Measurements from ENCODE around the gene CTXN3.

The CTXN3 gene

GRCh38 chr5:127697894-127698600, 49.2 kb downstream of the CTXN3 start:
- Mint-ChIP-seq H3K4me1 (ENCODE audit: low read depth) (no peaks in the 10 kb centered on the region), H3K27me3 (ENCODE audit: low read depth) (peaks cover 2% of the 10 kb centered on the region), H3K9me3 (no peaks in the 10 kb centered on the region), H3K27ac (no peak overlapping the region), H3K36me3 (ENCODE audit: low read depth) (no peaks in the 10 kb centered on the region), H3K4me3 (no peak overlapping the region)
- DNase-seq (ENCODE audit: low spot score), result no peak

GRCh38 chr5:127699416-127699815, 50.5 kb downstream of the CTXN3 start:
- Mint-ChIP-seq H3K27ac (no peak overlapping the region), H3K4me1 (ENCODE audit: low read depth) (no peaks in the 10 kb centered on the region), H3K4me3 (no peak overlapping the region), H3K27me3 (ENCODE audit: low read depth) (no peaks in the 10 kb centered on the region), H3K36me3 (ENCODE audit: low read depth) (no peaks in the 10 kb centered on the region), H3K9me3 (no peaks in the 10 kb centered on the region)
- no peak for DNase-seq (ENCODE audit: low spot score)

GRCh38 chr5:127700237-127700766, 51.4 kb downstream of the CTXN3 start:
- H3K27me3 Mint-ChIP-seq (ENCODE audit: low read depth), result no peaks in the 10 kb centered on the region
- H3K4me3 Mint-ChIP-seq, result no peak overlapping the region
- no peaks in the 10 kb centered on the region for H3K9me3 Mint-ChIP-seq

GRCh38 chr5:127702434-127702833, 53.6 kb downstream of the CTXN3 start:
- H3K27ac Mint-ChIP-seq, result no peak overlapping the region
- H3K9me3 Mint-ChIP-seq, result no peaks in the 10 kb centered on the region
- peaks cover 2% of the 10 kb centered on the region for H3K27me3 Mint-ChIP-seq (ENCODE audit: low read depth)
- DNase-seq (ENCODE audit: low spot score), result no peak
- no peaks in the 10 kb centered on the region for H3K4me1 Mint-ChIP-seq (ENCODE audit: low read depth)
- H3K4me3 Mint-ChIP-seq, result no peak overlapping the region
- no peaks in the 10 kb centered on the region for H3K36me3 Mint-ChIP-seq (ENCODE audit: low read depth)

More at GRCh38 chr5:127700237-127700766, 51.4 kb downstream of the CTXN3 start:
- no peak overlapping the region for H3K27ac Mint-ChIP-seq
- H3K4me1 Mint-ChIP-seq (ENCODE audit: low read depth), result no peaks in the 10 kb centered on the region
- no peaks in the 10 kb centered on the region for H3K36me3 Mint-ChIP-seq (ENCODE audit: low read depth)
- no peak for DNase-seq (ENCODE audit: low spot score)

- H3K4me1 Mint-ChIP-seq (ENCODE audit: low read depth), result no peaks in the 10 kb centered on the region
- H3K27ac Mint-ChIP-seq, result no peak within 1 kb of the TSS
- H3K9me3 Mint-ChIP-seq, result no peaks in the 10 kb centered on the region
- no peak for DNase-seq (ENCODE audit: low spot score)
- no peak within 1 kb of the TSS for H3K4me3 Mint-ChIP-seq
- H3K36me3 Mint-ChIP-seq (ENCODE audit: low read depth), result no peaks in the 10 kb centered on the region
- H3K27me3 Mint-ChIP-seq (ENCODE audit: low read depth), result peaks cover 2% of the 10 kb centered on the region
Measured at GRCh38 chr5:127702926-127703561, 54.2 kb downstream of the CTXN3 start, which contains the start of gene CCDC192. TSS of gene CCDC192 (plus strand) at chr5:127703391. CDS start at chr5:127703446, 55 bp downstream.

- Mint-ChIP-seq H3K36me3 (ENCODE audit: low read depth) (no peaks in the 10 kb centered on the region), H3K27ac (no peak overlapping the region), H3K4me1 (ENCODE audit: low read depth) (no peaks in the 10 kb centered on the region), H3K9me3 (no peaks in the 10 kb centered on the region), H3K27me3 (ENCODE audit: low read depth) (peaks cover 2% of the 10 kb centered on the region), H3K4me3 (no peak overlapping the region)
- no peak for DNase-seq (ENCODE audit: low spot score)
Measured at GRCh38 chr5:127705120-127705892, 56.4 kb downstream of the CTXN3 start.

GRCh38 chr5:127706691-127707090, 57.8 kb downstream of the CTXN3 start:
- Mint-ChIP-seq H3K36me3 (ENCODE audit: low read depth) (no peaks in the 10 kb centered on the region), H3K4me1 (ENCODE audit: low read depth) (no peaks in the 10 kb centered on the region), H3K27me3 (ENCODE audit: low read depth) (peaks cover 2% of the 10 kb centered on the region), H3K27ac (no peak overlapping the region), H3K9me3 (no peaks in the 10 kb centered on the region), H3K4me3 (no peak overlapping the region)
- DNase-seq (ENCODE audit: low spot score), result no peak

- H3K36me3 Mint-ChIP-seq (ENCODE audit: low read depth), result no peaks in the 10 kb centered on the region
- H3K27me3 Mint-ChIP-seq (ENCODE audit: low read depth), result peaks cover 2% of the 10 kb centered on the region
- no peak overlapping the region for H3K4me3 Mint-ChIP-seq
- H3K4me1 Mint-ChIP-seq (ENCODE audit: low read depth), result no peaks in the 10 kb centered on the region
- no peak overlapping the region for H3K27ac Mint-ChIP-seq
- no peak for DNase-seq (ENCODE audit: low spot score)
- H3K9me3 Mint-ChIP-seq, result no peaks in the 10 kb centered on the region
Measured at GRCh38 chr5:127707209-127707608, 58.3 kb downstream of the CTXN3 start.

Measured in T-helper 2 cell treated with Interferon-gamma antibody and Interleukin-4, amounts not matched to agents 5 μg/mL and 100 μg/mL, for 36 hours (primary cell).